Liver (tissue), 3 donors: ENCODE measurements around the gene ZNF691.
A peak's percentile ranks its signal among the peaks of the same experiment; 100 is the strongest.

Source experiments
- FOXA2 ChIP-seq: IDR thresholded peaks from 2 replicates; pipeline ENCODE4 v1.6.1; 2016; ENCODE audit warnings: antibody characterized with exemption
- GABPA ChIP-seq, 2 donors: IDR thresholded peaks in 1 of 2; conservative IDR thresholded peaks in 1 of 2; 2 replicates each; pipeline ENCODE4 v1.6.1; 2016; ENCODE audit warnings: antibody characterized with exemption in 2 of 2, mild to moderate bottlenecking in 1 of 2, moderate library complexity in 1 of 2
- JUND ChIP-seq, 2 donors: IDR thresholded peaks; 2 replicates each; pipeline ENCODE4 v1.6.1; 2016; ENCODE audit warnings: antibody characterized with exemption in 2 of 2
- RAD21 ChIP-seq, 2 donors: IDR thresholded peaks; 2 replicates each; pipeline ENCODE4 v1.6.1; 2016; ENCODE audit warnings: antibody characterized with exemption in 2 of 2, mild to moderate bottlenecking in 2 of 2
- YY1 ChIP-seq: IDR thresholded peaks from 2 replicates; pipeline ENCODE4 v1.6.1; 2016; ENCODE audit warnings: antibody characterized with exemption, mild to moderate bottlenecking
- TF ChIP-seq, protein P1 (sequence below): IDR thresholded peaks from 2 replicates; pipeline ENCODE4 v1.6.1; 2016; ENCODE audit warnings: antibody characterized with exemption, mild to moderate bottlenecking
- TF ChIP-seq, protein P2 (sequence below): fragments of 150-350 bp; IDR thresholded peaks from 2 replicates; pipeline ENCODE4 v1.5.1; 2017; ENCODE audit warnings: improper control_type of control experiment, low read depth, low read length; ENCODE audit not compliant: missing input control
- TF ChIP-seq, protein P3 (sequence below): IDR thresholded peaks from 2 replicates; pipeline ENCODE4 v1.6.1; 2016; ENCODE audit warnings: antibody characterized with exemption
- TF ChIP-seq, protein P4 (sequence below): IDR thresholded peaks from 2 replicates; pipeline ENCODE4 v1.6.1; 2016; ENCODE audit warnings: antibody characterized with exemption
- TF ChIP-seq, protein P5 (sequence below): IDR thresholded peaks from 2 replicates; pipeline ENCODE4 v1.6.1; 2016; ENCODE audit warnings: antibody characterized with exemption
- donor health status: healthy.
- donor health status: healthy.

DNA sequence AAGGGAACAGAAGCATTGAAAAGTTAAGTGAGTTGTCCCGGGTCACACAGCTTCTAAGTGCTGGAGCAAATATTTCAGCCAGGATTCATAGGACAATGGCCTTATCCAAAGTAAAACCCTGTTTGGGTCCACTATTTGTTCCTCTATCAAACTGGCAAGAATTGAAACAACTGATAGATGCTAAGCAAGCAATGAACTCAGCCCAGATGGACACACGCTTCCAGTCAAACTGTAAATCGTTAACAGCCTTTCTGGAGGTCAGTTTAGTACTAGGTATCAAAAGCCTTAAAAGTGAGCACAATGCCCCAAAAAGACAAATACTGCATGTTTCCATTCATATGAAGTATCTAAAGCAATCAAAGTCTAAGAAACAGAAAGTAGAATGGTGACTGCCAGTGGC lies 28.4 kb upstream of the ZNF691 start:
- TF ChIP-seq, protein P1, sequence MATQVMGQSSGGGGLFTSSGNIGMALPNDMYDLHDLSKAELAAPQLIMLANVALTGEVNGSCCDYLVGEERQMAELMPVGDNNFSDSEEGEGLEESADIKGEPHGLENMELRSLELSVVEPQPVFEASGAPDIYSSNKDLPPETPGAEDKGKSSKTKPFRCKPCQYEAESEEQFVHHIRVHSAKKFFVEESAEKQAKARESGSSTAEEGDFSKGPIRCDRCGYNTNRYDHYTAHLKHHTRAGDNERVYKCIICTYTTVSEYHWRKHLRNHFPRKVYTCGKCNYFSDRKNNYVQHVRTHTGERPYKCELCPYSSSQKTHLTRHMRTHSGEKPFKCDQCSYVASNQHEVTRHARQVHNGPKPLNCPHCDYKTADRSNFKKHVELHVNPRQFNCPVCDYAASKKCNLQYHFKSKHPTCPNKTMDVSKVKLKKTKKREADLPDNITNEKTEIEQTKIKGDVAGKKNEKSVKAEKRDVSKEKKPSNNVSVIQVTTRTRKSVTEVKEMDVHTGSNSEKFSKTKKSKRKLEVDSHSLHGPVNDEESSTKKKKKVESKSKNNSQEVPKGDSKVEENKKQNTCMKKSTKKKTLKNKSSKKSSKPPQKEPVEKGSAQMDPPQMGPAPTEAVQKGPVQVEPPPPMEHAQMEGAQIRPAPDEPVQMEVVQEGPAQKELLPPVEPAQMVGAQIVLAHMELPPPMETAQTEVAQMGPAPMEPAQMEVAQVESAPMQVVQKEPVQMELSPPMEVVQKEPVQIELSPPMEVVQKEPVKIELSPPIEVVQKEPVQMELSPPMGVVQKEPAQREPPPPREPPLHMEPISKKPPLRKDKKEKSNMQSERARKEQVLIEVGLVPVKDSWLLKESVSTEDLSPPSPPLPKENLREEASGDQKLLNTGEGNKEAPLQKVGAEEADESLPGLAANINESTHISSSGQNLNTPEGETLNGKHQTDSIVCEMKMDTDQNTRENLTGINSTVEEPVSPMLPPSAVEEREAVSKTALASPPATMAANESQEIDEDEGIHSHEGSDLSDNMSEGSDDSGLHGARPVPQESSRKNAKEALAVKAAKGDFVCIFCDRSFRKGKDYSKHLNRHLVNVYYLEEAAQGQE: peak; percentile 64
- TF ChIP-seq, protein P2, sequence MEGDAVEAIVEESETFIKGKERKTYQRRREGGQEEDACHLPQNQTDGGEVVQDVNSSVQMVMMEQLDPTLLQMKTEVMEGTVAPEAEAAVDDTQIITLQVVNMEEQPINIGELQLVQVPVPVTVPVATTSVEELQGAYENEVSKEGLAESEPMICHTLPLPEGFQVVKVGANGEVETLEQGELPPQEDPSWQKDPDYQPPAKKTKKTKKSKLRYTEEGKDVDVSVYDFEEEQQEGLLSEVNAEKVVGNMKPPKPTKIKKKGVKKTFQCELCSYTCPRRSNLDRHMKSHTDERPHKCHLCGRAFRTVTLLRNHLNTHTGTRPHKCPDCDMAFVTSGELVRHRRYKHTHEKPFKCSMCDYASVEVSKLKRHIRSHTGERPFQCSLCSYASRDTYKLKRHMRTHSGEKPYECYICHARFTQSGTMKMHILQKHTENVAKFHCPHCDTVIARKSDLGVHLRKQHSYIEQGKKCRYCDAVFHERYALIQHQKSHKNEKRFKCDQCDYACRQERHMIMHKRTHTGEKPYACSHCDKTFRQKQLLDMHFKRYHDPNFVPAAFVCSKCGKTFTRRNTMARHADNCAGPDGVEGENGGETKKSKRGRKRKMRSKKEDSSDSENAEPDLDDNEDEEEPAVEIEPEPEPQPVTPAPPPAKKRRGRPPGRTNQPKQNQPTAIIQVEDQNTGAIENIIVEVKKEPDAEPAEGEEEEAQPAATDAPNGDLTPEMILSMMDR: no peak
- peak; percentile 36 to 54 for TF ChIP-seq RAD21 (IDR thresholded peaks at IDR 0.05)
- TF ChIP-seq, protein P3, sequence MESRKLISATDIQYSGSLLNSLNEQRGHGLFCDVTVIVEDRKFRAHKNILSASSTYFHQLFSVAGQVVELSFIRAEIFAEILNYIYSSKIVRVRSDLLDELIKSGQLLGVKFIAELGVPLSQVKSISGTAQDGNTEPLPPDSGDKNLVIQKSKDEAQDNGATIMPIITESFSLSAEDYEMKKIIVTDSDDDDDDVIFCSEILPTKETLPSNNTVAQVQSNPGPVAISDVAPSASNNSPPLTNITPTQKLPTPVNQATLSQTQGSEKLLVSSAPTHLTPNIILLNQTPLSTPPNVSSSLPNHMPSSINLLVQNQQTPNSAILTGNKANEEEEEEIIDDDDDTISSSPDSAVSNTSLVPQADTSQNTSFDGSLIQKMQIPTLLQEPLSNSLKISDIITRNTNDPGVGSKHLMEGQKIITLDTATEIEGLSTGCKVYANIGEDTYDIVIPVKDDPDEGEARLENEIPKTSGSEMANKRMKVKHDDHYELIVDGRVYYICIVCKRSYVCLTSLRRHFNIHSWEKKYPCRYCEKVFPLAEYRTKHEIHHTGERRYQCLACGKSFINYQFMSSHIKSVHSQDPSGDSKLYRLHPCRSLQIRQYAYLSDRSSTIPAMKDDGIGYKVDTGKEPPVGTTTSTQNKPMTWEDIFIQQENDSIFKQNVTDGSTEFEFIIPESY: peak; percentile 52
- TF ChIP-seq, protein P4, sequence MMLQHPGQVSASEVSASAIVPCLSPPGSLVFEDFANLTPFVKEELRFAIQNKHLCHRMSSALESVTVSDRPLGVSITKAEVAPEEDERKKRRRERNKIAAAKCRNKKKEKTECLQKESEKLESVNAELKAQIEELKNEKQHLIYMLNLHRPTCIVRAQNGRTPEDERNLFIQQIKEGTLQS: peak; percentile 46
- peak; percentile 88 for TF ChIP-seq YY1
- TF ChIP-seq, protein P5, sequence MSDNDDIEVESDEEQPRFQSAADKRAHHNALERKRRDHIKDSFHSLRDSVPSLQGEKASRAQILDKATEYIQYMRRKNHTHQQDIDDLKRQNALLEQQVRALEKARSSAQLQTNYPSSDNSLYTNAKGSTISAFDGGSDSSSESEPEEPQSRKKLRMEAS: peak; percentile 28
- TF ChIP-seq JUND (IDR thresholded peaks at IDR 0.05): peak; percentile 60 to 81
- no peak for TF ChIP-seq GABPA (IDR thresholded peaks at IDR 0.05 in 1 of 2, conservative IDR thresholded peaks at IDR 0.05 in 1 of 2)
- peak; percentile 71 for TF ChIP-seq FOXA2
